HuH-7 (cell line): ENCODE results near the gene AHCYL1.
A peak's percentile ranks its signal among the peaks of the same experiment; 100 is the strongest.
"Not testable (repeated sequence)": the region's sequence is repeated elsewhere in the genome, so short reads cannot be mapped to it uniquely, and the experiment has no call there.

Source experiments
- DNase-seq: peaks from one replicate; pipeline ENCODE4 v3.0.0; 2011; ENCODE audit warnings: low spot score

Gene AHCYL1

GRCh38 chr1:109984456-109985246 lies at the start of gene AHCYL1:
Gene AHCYL1 (plus strand): TSS chr1:109984765. CDS start chr1:109985053, 288 bp downstream.
- DNase-seq, result peak; percentile 91

GRCh38 chr1:109935451-109935900 lies 49.1 kb upstream of the AHCYL1 start:
- peak; percentile 53 for DNase-seq

- no peak for DNase-seq
Observed at GRCh38 chr1:109937738-109938137, 46.8 kb upstream of the AHCYL1 start.

- no peak for DNase-seq
Observed at GRCh38 chr1:109938556-109938955, 46.0 kb upstream of the AHCYL1 start.

- no peak for DNase-seq
Observed at GRCh38 chr1:109942434-109942833, 42.1 kb upstream of the AHCYL1 start.

DNA sequence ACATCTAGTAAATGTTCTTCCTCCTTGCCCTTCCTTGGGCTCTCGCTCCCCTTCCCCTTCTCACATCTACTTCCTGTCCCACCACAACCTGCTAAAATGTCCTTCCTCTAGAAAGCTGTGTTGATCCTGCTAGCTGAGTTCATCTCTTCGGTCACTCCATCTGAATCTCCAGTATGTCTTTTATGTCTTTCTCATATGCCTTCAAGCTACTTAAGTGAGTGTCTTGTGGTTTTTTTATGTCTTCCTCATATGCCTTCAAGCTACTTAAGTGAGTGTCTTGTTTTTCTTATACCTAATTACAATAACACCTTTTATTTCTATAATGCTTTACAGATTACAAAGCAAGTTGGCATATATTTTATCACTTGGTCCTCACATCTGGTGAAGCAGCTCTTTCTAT lies 40.0 kb upstream of the AHCYL1 start:
- no peak for DNase-seq

DNA sequence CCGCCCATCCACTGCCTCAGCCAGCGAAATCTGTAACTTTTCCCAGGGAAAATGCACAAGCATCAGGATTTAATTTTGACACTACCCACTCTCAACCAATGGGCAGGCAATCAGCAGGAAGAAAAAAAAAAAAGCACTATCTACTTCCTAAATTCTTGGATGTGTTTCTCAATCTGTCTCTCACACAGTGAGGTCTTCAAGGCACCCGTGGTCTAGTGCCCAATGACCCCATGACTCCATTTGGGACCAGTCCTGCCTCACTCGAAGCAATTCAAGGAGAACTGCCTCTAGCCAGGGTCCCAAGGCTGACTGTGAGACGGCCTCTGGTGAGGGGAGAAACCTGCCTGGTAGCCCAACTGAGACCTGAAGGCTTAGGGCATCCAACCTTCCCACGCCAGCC lies 38.1 kb upstream of the AHCYL1 start:
- DNase-seq, result no peak

GRCh38 chr1:109947582-109948284 lies 36.8 kb upstream of the AHCYL1 start:
- DNase-seq, result no peak

- DNase-seq, result no peak
Observed at GRCh38 chr1:109948285-109948630, 36.3 kb upstream of the AHCYL1 start.

- DNase-seq, result no peak
Observed at GRCh38 chr1:109950038-109950437, 34.5 kb upstream of the AHCYL1 start.

DNA sequence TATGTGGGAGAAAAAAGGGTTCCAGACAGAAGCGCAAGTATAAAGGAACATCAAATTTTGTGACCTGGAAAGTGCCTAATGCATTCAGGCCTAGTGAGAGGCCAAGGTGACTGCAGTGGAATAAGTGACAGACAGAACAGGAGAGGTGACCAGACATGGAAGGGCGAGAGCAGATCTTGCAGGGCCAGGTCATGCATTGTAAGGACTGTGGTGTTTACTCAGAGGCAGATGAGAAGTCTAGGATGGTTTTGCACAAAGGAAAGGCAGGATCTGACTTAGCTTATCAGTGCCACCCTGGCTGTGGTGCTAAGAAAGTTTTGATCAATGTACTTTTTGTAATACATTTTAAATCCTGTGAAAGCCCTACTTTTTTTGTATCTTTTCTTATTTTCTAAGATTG lies 34.1 kb upstream of the AHCYL1 start:
- no peak for DNase-seq

DNA sequence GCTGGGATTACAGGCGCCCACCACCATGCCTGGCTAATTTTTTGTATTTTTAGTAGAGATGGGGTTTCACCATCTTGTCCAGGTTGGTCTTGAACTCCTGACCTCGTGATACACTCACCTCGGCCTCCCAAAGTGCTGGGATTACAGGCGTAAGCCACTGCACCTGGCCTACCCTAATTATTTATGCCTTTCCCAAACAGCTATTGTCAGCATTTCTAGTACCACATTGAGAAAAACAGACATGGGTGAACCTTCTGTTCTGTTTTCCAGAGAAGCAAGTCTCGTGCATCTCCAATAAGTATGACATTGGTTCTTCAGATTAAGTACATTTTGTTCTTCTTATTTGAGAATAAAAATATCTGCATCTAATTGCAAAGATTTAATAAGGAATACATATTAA lies 33.1 kb upstream of the AHCYL1 start:
- DNase-seq, result not testable (repeated sequence)

DNA sequence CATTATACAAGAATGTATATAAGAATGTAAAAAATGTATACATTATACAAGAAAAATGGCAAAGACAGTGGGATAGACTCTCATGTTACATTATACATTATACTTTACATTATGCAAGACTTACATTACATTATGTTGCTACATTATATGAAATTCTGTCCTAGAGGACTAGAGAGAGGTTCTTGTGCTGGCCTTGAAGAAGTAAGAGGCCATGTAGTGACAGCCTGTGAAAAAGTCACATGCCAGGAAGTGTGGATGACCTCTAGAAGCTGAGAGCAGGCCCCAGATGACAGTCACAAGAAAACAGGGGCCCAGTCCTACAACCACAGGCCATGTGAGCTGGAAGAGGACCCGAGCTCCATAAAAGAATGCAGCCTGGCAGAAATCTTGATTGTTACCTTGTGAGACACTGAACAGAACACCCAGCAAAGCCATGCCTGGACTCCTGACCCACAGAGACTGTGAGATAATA lies 30.5 kb upstream of the AHCYL1 start:
- no peak for DNase-seq

DNA sequence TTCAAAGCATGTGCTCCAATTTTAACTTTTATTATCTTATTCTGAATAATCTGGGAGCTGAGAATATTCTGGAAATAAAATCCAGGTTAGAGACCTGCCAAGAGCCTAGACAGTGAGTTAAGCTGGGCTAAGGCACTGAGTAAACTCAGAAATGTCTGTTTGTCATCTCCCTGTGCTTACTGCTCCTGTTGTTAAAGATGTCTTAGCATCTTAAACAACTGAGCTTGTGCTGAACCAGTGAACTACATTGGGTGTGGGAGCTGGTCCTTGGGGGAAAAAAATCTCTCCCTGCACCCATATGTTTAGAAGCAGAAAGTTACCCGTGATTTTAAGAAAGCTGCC lies 25.0 kb upstream of the AHCYL1 start:
- no peak for DNase-seq

GRCh38 chr1:109959974-109960744 lies 24.4 kb upstream of the AHCYL1 start:
- peak; percentile 47 for DNase-seq

DNA sequence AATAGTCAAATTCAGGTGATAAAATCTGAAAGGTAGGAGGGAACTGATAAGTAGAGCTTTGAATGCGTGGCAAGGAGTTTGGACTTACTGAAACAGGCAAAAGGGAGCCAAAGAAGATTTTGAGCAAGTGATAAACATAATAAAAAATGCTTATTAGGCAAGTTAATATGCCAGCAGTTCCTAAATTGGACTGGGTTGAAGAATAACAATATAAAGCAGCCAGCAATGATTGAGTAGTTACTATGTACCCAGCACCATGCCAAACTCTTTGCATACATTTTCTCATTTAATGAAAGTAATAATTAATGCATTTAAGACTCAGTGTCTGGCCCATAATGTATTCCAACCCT lies 23.8 kb upstream of the AHCYL1 start:
- no peak for DNase-seq

DNA sequence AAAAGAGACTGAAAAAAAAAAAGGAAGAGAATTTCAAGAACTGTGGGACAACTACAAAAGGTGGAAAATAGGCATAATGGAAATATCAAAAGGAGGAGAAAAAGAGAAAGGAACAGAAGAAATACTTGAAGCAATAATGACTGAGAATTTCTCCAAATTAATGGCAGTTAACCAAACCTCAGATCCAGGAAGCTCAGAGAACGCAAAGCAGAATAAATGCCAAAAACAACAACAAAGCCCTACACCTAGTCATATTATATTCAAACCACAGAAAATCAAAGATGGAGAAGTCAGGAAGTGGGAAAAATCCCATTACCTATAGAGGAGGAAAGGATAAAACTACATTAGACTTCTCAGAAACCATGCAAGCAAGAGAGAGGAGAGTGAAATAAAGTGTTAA lies 20.7 kb upstream of the AHCYL1 start:
- DNase-seq, result no peak

DNA sequence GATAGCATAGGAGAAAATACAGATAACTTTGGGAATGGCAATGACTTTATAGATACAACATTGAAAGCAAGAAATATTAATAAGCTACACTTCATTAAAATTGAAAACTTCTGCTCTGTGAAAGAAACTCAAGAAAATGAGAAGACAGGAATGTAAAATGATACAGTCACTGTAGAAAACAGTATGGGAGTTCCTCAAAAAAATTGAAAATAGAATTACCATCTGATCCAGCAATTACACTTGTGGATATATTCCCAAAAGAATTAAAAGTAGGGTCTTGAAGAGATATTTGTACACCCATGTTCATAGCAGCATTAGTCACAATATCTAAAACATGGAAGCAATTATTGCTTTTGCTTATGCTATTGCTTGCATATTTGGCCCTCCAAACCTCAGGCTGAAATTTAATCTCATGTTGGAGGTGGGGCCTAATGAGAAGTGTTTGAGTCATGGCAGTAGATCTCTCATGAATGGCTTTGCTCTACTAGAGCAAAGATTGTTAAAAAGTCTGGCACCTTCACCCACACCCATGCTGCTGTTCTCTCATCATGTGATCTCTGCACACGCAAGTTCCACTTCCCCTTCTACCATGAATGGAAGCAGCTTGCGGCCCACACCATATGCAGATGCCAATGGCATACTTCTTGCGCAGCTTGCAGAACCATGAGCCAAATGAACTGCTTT lies 15.3 kb upstream of the AHCYL1 start:
- DNase-seq, result no peak

- no peak for DNase-seq
Observed at GRCh38 chr1:109969907-109970306, 14.7 kb upstream of the AHCYL1 start.

DNA sequence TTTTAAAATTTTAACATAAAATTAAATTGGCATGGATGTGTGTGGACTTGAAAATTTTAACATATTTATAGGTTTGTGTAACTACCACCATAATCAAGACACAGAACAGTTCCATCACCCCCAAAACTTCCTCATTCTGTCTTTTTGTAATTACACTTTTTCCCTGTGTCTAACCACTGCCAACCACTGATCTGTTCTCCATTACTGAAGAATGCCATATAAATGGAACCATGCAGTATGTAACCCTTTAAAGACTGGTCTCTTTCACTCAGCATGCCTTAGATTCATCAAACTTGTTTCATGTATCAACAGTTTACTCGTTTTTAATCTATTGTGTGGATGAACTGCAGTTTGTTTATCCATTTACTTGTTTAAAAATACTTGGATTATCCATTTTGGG lies 13.0 kb upstream of the AHCYL1 start:
- no peak for DNase-seq

DNA sequence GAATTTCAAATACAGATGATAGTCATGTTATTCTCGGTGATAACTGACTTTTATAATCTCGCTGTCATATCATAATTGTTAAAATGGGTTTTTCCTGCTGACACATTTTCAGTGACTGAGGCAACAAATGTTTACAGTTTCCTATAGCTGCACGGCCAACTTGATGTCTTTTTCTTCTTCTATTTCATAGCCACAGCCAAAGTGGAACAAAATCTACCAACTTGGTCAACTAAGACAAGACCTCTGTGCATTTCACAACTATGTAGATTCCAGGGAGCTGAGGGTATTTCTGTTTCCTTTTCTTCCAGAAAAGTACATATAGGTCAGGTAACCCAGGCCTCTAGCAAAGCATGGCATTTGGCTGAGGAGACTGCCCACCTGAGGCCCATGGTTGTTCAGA lies 10.4 kb upstream of the AHCYL1 start:
- DNase-seq, result no peak

- DNase-seq, result no peak
Observed at GRCh38 chr1:109975718-109976117, 8.8 kb upstream of the AHCYL1 start.
